HEK293 (cell line): ENCODE results near the gene COL5A1.

Experiments
- CTCF ChIA-PET: fragments of 350-600 bp; formaldehyde crosslinking; extraction: SDS; loops from one replicate; lab custom pipeline; 2021; ENCODE audit warnings: antibody characterized with exemption; lab: Yijun Ruan, JAX
- POLR2A ChIA-PET: fragments of 300-600 bp; formaldehyde crosslinking; extraction: SDS; loops from one replicate; lab custom pipeline; 2020; ENCODE audit warnings: antibody characterized with exemption, inconsistent platforms; lab: Yijun Ruan, JAX
- H3K27ac ChIP-seq: fragments of 200-500 bp; sonication (Bioruptor generic); 2 replicates; pipeline ENCODE4 v1.5.1; 2014; ENCODE audit warnings: low read depth, low read length, control low read depth, inconsistent platforms; ENCODE audit errors: extremely low read depth
- H3K36me3 ChIP-seq, 2 experiments: fragments of 200-500 bp in 1 of 2; sonication (Bioruptor generic) in 1 of 2; 1 replicate in 1 of 2; 2 replicates in 1 of 2; pipeline ENCODE4 v1.5.1; 2014 to 2017; ENCODE audit warnings: inconsistent platforms in 2 of 2, low read length in 2 of 2; ENCODE audit not compliant: control insufficient read depth in 2 of 2, insufficient read depth in 1 of 2
- H3K4me1 ChIP-seq: fragments of 200-500 bp; sonication (Bioruptor generic); 2 replicates; pipeline ENCODE4 v1.5.1; 2014; ENCODE audit warnings: mild to moderate bottlenecking, low read length, inconsistent platforms; ENCODE audit not compliant: control insufficient read depth, insufficient read depth
- H3K4me3 ChIP-seq: 2 replicates; pipeline ENCODE4 v1.5.1; 2011; ENCODE audit warnings: low read depth, mild to moderate bottlenecking, control low read depth, low read length, moderate library complexity
- H3K9me3 ChIP-seq: fragments of 200-500 bp; sonication (Bioruptor generic); 2 replicates; pipeline ENCODE4 v1.5.1; 2014; ENCODE audit warnings: low read depth, low read length, inconsistent platforms; ENCODE audit not compliant: control insufficient read depth, insufficient read depth
- EGR2 ChIP-seq: fragments of 450-650 bp; formaldehyde crosslinking; IDR thresholded peaks from 2 replicates; pipeline ENCODE4 v1.5.1; 2016; ENCODE audit warnings: low read depth, missing biosample characterization, missing genetic modification characterization
- KLF7 ChIP-seq: fragments of 450-650 bp; formaldehyde crosslinking; IDR thresholded peaks from 2 replicates; pipeline ENCODE4 v1.5.1; 2016; ENCODE audit warnings: missing biosample characterization, missing genetic modification characterization, borderline replicate concordance
- PRDM10 ChIP-seq: fragments of 450-650 bp; formaldehyde crosslinking; IDR thresholded peaks from 2 replicates; pipeline ENCODE4 v1.5.1; 2016; ENCODE audit warnings: missing biosample characterization, missing genetic modification characterization
- ZBTB26 ChIP-seq: fragments of 450-650 bp; formaldehyde crosslinking; optimal IDR thresholded peaks from 2 replicates; pipeline ENCODE3; 2016; ENCODE audit warnings: missing biosample characterization, mild to moderate bottlenecking, missing genetic modification characterization
- ZFHX2 ChIP-seq: fragments of 450-650 bp; formaldehyde crosslinking; conservative IDR thresholded peaks from 2 replicates; pipeline ENCODE4 v1.5.1; 2016; ENCODE audit warnings: missing biosample characterization, missing genetic modification characterization
- ZFP3 ChIP-seq: fragments of 450-650 bp; formaldehyde crosslinking; IDR thresholded peaks from 2 replicates; pipeline ENCODE4 v1.5.1; 2016; ENCODE audit warnings: low read depth, missing biosample characterization, missing genetic modification characterization
- ZNF23 ChIP-seq: fragments of 450-650 bp; formaldehyde crosslinking; IDR thresholded peaks from 2 replicates; pipeline ENCODE4 v1.5.1; 2016; ENCODE audit warnings: missing biosample characterization, missing genetic modification characterization, borderline replicate concordance
- ZNF266 ChIP-seq: fragments of 450-650 bp; formaldehyde crosslinking; IDR thresholded peaks from 2 replicates; pipeline ENCODE4 v1.5.1; 2016; ENCODE audit warnings: missing biosample characterization, missing genetic modification characterization, low read depth
- ZNF292 ChIP-seq: fragments of 450-650 bp; formaldehyde crosslinking; IDR thresholded peaks from 2 replicates; pipeline ENCODE4 v1.5.1; 2016; ENCODE audit warnings: low read depth, missing biosample characterization, missing genetic modification characterization, borderline replicate concordance
- ZNF350 ChIP-seq: fragments of 450-650 bp; formaldehyde crosslinking; IDR thresholded peaks from 2 replicates; pipeline ENCODE4 v1.5.0; 2017; ENCODE audit warnings: missing biosample characterization, mild to moderate bottlenecking, missing genetic modification characterization
- ZNF354C ChIP-seq: fragments of 450-650 bp; formaldehyde crosslinking; IDR thresholded peaks from 2 replicates; pipeline ENCODE4 v1.5.1; 2016; ENCODE audit warnings: missing biosample characterization, missing genetic modification characterization, low read depth, borderline replicate concordance
- ZNF398 ChIP-seq: fragments of 450-650 bp; formaldehyde crosslinking; IDR thresholded peaks from 2 replicates; pipeline ENCODE4 v1.5.1; 2017; ENCODE audit warnings: missing biosample characterization, missing genetic modification characterization
- ZNF621 ChIP-seq: fragments of 450-650 bp; formaldehyde crosslinking; IDR thresholded peaks from 2 replicates; pipeline ENCODE4 v1.5.1; 2017; ENCODE audit warnings: missing biosample characterization, missing genetic modification characterization
- ZSCAN4 ChIP-seq: fragments of 450-650 bp; formaldehyde crosslinking; IDR thresholded peaks from 2 replicates; pipeline ENCODE4 v1.5.1; 2017; ENCODE audit warnings: missing biosample characterization, missing genetic modification characterization

Gene COL5A1

GRCh38 chr9:134760750-134761420 is 119.3 kb downstream of the COL5A1 start (continued):
- TF ChIP-seq ZNF621 (tag by site-specific recombination): no peak
- no peak for TF ChIP-seq ZNF23 (tag by site-specific recombination)
- TF ChIP-seq ZFHX2 (tag by site-specific recombination): peak; percentile 91
- TF ChIP-seq ZNF266 (tag by site-specific recombination): no peak
- TF ChIP-seq ZNF350 (tag by site-specific recombination): no peak
- TF ChIP-seq ZSCAN4 (tag by site-specific recombination): peak; percentile 72
- peak; percentile 31 for TF ChIP-seq ZBTB26
- peak; percentile 76 for TF ChIP-seq EGR2 (tag by site-specific recombination)
- no peak for TF ChIP-seq ZNF292 (tag by site-specific recombination)
- TF ChIP-seq ZFP3 (tag by site-specific recombination): no peak

- no peaks in the 10 kb centered on the region for H3K9me3 ChIP-seq
- TF ChIP-seq PRDM10 (tag by site-specific recombination) (no peak), KLF7 (tag by site-specific recombination) (no peak), ZNF354C (tag by site-specific recombination) (no peak), ZNF398 (tag by site-specific recombination) (no peak)
- TF ChIP-seq, all 188 proteins: peak for 0
- CTCF ChIA-PET: interaction anchor here (1.2 kb wide), 1 partner anchor 15 kb away, joined by 3 read pairs; no protein-coding TSS in a partner anchor
- H3K36me3 ChIP-seq: no peaks in the 10 kb centered on the region
- H3K27ac ChIP-seq: no peak overlapping the region
- POLR2A ChIA-PET: no interaction called here
- no peaks in the 10 kb centered on the region for H3K4me1 ChIP-seq
- no peak overlapping the region for H3K4me3 ChIP-seq
Observed at GRCh38 chr9:134764473-134765269, 123.1 kb downstream of the COL5A1 start.
